HG03439 (cell line): Measurements from ENCODE around the gene GABBR2.

ENCODE experiments used
- ATAC-seq: cut with Tn5 transposase; IDR thresholded peaks from one replicate; pipeline ENCODE4 v1.9.1; 2021; ENCODE audit warnings: mild to moderate bottlenecking, moderate library complexity; ENCODE audit not compliant: unreplicated experiment

GABBR2 gene

DNA sequence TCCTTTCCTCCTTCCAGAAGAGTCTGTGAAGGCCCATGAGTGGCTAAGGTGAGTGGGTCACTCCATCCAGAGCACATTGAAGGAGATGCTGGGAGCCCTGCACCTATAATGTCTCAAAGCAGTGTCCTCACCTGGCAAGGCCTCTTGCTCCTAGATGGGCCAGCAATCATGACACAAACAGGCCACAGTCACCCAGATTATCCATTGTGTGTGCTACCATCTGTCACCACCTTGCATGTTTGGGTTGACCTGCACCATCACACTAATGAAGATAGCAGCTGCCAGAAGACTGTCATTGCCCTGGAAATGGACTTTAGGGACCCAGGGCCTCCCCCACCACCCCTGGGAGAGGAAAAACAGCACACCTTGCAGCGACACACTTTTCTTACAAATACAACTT is 69.6 kb downstream of the GABBR2 start:
- ATAC-seq = no peak

DNA sequence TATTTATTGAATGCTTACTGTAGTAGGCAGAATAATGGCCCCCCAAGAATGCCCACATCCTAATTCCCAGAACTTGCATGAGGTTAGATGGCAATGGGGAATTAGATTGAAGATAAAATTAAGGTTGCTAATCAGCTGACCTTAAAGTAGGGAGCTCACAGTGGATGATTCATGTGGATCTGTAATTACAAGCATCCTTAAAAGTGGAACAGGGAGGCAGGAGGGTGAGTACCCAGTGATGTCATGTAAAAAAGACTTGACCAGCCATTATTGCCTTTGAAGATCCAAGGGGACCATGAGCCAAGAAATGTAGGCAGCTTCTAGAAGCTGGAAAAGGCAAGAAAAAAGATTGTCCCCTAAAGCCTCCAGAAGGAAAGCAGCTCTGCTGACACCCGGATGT is 71.4 kb downstream of the GABBR2 start:
- no peak for ATAC-seq

DNA sequence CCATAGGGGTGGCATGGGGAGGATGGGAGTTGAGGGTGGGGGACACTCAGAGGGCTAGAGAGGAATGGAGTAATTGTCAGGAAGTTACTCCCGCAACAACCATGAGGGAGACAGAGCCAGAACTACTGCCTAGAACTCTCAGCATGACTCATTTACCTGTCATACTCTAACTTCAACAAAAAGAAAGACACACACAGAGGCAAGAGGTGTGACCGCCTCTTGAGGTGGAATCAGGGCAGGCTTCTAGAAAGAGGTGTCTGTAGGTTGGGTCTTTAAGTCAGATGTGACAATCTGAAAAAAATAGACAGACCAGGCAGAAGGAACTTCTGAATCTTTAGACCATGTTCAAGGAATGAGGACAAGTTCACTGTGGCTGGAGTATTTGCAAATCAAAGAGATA is 73.4 kb downstream of the GABBR2 start:
- no peak for ATAC-seq

DNA sequence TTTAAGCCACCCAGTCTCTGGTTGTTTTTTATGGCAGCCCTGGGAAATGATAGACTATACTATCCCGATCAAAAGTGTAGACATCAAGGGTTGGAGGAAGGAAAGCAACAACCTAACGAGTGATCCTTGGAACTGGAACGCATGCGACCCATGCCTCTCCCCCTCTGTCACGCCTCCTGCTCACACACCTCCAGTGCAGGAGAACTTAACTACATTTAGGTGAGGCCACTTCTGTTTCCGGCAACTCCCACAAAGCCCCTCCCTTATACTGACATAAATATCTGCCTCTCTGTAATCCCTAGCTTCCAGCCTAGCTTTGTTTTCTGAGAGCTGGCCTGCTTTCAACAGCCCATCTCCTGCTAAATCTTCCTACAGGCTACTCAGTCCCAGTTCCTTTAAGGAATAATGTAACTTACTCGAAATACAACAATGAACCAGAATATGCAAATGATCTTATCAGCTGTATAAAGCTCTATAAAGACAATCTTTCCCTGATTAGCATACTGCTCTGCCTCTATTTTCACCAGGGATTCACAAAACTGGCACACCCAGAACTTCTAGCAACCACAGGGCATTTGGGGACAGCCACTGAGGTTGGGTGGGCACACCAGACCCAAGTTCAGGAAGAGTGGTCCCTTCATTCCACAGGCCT is 73.9 kb downstream of the GABBR2 start:
- ATAC-seq = no peak

DNA sequence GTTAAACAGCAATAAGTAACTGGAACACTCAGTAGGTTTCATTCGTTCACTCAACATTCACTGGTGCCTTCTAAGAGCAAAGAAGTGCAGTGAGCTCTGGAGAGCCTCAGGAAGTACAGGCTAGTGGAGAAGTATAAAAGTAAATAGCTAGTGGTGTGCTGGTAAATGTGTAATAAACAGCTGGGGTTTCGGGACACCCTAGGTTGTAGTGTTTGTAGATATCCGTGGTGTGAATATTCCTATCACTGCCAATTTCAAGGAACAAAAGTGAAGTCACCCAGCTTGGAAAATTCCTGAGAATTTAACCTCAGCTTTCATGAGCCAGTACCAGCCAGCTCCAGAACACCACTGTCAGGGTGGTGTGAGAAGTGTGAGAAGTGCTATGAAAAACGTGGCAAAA is 75.9 kb downstream of the GABBR2 start:
- no peak for ATAC-seq

DNA sequence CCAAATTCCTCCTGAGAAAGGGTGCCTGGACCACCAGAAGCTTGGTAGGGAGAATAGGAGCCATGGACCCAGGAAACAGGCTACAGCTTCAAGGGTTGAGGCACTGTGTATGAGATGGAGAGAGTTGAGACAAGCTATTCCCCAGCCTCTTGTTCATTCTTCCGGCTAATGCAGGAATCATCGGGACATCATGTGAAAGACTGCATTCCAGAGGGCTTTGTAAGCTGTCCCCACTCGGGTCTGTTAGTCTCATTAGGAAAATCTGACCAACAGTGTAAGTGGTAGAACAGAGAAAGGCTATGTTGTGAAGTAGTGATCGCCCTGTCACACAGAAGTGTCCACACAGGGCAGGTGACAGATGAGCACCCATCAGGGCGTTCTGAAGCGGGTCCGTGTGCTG is 81.4 kb downstream of the GABBR2 start:
- ATAC-seq = no peak

DNA sequence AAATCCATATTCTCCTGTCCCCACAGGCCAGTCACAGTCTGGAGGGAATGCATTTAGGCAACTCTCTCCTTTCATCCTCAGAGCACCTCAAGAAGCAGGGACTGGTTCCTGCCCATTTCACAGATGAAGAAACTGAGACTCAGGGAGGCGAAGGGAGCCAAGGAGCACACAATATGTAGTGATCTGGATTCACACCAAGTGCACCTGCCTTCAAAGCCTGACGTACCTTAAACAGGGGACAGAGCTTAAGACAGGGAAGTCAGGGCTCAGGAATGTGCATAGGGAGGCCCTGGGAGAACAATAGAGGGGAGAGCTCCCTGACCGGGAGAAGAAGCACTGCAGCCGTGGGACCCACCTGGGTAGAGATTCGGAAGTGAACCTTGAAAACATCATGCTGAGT is 83.0 kb downstream of the GABBR2 start:
- no peak for ATAC-seq

DNA sequence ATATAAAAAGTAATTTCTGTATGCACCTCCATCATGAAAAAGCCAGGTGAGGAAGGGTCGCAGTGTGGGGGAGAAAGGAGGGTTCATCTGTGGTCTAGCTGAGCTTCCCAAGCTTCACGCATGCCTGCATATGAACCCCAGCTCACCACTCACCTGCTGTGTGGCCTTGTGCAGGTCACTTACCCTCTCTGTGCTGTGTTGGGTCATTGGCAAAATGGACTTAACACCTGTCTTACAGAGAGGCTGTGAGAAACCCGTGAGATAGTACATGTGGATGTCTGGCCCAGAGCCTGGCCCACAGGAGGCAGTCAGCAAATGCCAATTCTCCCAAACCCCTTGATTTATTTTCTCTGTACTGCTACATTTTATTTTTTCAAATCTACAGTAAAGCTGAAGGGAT is 88.9 kb downstream of the GABBR2 start:
- ATAC-seq = no peak

DNA sequence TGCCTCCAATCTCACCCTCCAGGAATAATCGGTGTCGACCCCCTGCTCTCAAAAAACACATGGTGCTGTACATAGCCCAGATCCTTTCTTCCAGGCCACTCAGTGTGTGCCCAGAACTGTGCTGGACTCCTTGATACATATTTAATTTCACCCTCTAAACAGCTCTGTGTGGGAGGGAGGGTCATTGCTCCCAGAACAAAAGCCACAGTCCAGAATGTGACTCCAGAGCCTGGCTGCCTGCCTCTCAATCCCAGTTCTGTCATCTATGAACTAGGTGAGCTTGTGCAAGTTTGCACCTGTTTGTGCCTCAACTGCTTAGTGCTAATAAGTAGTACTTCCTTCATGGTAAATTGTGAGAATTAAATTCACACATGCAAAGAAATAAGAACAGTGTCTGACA is 93.1 kb downstream of the GABBR2 start:
- ATAC-seq = no peak

DNA sequence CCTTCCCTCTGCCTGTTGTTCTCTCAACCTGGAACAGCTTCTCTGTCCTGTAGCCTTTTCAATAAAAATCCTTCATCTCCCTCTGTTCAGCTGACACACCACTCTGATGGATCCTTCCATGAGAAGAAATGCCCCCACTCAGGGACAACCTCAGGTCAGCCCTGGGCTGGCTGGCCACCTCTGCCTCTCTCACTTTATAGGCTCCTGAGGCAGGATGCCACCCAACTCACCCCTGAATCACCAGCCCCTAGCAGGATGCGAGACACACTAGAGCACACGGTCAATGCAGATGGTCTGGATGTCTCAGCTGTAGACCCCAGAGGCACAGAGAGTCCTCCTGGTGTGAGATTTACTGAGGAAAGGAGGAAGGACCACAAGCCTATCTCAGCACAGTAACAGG is 93.8 kb downstream of the GABBR2 start:
- ATAC-seq = no peak

DNA sequence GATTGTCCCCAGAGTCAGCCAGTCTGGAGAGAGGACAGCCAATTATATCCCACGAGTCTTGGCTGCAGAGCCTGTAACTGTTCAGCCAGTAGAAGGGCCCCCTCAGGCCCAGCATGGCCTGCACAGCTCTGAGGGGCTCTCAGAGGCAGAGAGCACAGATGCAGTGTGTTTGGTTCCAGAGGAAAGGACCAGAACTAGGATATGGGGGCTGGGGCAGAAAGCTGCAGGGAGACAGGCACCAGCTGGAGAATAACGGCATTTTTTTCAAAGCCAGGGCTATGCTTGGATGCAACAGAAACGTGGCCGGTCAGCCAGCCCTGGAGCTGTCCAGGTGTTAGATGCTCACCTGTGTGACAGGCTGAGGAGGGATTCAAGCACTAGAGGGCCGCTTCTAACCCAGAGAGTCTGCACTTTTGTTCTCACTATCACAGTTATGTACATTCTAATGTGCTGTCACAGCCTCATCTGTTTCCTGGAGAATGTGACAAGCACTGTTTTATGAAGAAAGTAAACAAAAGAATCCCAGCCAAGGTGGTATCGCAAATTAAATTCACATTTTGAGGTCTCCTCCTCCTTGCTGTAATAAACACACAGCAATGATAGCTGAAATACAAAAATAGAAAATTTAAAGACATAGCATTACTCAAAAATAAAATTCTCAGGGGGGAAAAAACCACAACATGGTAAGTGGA is 96.5 kb downstream of the GABBR2 start:
- ATAC-seq = no peak

DNA sequence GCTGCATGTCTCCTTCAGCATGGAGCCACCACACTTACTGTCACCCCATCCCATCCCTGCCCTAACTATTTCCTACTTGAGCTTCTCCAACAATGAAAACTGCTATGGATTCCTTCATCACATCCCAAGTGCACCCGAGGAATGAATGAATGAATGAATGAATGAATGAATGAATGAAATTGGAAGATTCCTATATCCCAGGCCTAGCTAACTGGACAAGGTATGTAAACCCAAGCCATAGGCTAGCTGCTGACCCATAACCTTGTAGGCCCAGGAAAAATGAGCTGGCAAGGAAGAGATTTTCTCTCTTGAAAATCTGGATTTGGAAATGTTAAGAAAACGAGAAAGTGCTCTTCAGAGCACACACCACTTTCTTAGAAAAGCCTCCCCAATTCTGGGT is 97.4 kb downstream of the GABBR2 start:
- ATAC-seq = no peak

DNA sequence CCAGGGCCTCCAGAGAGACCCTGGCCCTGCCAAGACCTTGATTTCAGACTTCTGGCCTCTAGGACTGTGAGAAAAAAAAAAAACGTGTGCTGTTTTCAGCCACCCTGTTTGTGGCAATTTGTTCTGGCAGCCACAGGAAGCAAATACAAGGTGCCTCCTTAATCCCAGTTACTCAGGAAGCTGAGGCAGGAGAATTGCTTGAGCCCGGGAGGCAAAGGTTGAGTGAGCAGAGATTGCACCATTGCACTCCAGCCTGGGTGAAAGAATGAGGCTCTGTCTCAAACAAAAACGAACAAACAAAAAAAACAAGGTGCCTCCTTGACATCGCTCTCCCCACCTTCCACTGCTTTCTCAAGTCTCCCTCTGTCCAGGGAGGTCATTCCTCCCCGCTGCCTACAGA is 98.0 kb downstream of the GABBR2 start:
- no peak for ATAC-seq

DNA sequence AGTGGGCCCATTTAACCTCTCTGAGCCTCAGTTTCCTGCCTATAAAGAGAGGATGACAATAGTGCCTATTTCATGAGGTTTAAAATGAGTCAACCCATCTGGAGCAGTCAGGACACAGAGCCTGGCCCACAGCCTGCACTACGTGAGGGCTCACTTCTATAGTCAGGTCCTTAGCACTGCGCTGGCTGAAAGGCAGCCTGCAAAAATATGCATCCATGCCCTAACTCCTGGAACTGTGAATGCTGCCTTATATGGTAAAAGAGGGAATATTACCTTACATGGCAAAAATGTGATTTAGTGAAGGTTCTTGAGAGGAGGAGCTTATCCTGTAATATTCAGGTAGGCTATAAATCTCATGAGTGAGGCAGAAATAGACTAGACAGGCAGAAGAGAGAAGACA is 98.5 kb downstream of the GABBR2 start:
- no peak for ATAC-seq

DNA sequence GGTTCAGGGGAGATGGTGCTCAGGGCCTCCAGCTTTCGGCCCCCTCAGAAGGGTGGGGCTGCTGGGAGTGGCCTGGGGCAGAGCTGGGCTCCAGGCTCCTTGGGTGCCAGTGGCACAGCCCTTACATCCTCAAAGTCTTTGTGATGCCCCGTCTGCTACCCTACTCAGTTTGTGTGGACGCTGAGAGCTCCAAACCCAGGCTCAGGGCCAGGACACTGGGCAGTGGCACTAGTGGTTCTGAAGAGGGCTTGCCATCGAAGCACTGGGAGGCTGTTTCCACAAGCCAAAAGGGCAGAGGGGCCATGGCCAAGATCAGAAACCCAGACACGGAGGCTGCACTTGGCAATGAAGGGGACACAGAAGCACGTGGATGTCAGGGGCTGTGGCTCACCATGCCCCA is 99.1 kb downstream of the GABBR2 start:
- no peak for ATAC-seq

DNA sequence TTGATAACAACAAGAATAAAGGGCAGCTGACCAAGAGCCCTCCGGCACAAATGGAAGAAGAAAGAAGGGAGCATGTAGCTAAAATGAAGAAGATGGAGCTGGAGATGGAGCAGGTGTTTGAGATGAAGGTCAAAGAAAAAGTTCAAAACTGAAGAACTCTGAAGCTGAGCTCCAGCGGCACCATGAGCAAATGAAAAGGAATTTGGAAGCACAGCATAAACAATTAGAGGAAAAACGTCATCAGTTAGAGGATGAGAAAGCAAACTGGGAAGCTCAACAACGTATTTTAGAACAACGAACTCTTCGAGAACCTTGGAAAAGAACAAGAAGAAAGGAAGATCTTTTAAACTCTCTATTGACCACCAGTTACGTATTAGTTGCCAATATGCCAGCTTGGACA is 100.9 kb downstream of the GABBR2 start:
- ATAC-seq = no peak

DNA sequence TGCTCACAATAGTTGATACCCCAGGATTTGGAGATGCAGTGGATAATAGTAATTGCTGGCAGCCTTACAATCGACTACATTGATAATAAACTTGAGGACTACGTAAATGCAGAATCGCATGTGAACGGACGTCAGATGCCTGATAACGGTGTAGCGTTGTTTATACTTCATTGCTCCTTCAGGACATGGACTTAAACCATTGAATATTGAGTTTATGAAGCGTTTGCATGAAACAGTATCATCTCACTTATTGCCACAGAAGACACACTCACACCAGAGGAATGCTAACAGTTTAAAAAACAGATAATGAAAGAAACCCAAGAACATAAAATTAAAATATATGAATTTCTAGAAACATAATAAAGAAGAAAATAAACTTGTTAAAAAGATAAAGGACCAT is 101.6 kb downstream of the GABBR2 start:
- ATAC-seq = no peak

DNA sequence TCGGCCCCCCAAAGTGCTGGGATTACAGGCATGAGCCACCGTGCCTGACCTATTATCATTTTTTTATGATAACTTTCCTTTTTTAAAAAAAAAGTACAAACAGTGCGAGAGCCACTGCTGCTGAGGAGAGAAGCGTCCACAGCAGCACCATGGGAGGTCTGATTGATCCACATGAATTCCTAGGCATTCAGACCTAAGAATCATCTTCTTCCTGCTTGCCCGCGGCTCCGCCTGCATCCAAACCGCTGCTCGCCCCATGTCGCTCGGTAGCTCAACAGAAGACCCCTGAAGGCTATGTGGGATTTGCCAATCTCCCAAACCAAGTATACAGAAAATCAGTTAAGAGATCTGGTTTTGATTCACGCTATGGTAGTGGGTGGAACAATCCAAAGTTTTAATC is 102.0 kb downstream of the GABBR2 start:
- no peak for ATAC-seq

DNA sequence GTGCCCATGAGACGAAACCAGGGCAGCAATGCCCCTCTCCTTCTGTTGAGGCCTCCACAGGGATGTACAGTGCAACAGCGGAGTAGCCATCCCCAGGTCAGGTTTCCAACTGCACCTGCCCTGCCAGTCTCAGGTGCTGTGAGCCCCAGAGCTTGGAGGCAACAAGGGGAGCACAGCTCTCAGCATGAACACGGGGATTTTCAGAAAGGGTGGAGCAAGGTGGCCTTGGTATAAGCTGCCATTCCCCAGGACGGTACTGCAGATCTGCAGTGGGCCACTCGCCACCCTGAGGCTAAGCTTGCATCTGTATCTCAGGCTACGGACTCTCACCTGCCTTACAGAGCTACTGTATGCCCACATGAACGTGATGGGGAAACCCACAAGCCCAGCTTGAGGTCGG is 103.6 kb downstream of the GABBR2 start:
- no peak for ATAC-seq

DNA sequence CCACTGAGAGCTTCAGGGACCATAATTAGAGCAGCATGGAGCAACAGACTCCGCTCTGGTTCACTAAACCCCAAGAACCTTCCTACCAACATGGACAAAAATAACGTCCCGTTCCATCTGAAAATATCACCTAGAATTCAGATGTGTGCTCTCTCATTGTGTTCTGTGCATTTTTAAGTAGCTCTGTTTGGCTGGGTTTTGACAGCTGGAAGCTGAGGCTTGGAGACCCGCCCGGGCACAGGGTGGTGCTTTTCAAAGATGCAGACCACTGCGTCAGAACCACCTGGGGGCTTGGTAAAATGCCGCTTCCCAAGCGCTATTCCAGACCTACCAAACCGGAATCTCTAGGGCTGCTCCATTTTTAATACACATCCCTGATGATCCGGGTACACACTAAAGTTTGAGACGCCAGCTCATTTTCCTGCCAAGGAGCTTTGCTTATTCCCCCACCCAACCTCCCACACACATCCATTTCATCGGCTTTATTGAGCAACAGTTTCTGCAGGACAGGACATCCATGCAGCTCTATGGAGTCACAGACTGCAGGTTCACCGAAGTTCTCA is 104.8 kb downstream of the GABBR2 start:
- no peak for ATAC-seq

DNA sequence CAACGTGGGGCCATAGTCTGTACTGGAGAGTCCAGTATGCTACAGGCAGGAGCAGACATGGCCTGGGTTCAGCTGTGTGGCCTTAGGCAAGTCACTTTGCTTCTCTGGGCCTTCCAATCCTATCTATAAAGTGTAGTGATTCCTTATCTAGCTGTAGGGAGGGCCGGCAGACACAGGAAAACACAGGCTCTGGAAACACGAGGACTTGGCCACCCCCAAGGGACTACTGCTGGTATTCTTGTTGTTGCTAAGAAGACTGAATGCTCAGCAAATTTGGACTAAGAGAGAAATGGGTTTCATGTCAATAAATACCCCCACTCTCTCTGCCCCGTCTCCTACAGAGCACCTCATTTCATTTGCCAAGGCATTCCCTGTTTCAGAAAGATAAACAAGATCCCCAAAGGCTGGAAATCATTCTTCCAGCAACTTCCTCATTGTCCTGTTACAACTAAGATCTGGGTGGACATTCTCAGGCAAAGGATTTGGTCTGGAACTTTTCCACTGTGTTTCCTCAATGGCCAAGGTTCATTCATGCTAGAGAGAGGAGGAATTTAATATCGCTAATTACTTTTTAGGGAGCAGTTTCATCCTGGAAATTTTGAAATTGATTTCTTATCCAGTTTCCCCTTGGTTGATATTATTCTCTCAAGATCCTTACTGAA is 105.8 kb downstream of the GABBR2 start:
- ATAC-seq = no peak

DNA sequence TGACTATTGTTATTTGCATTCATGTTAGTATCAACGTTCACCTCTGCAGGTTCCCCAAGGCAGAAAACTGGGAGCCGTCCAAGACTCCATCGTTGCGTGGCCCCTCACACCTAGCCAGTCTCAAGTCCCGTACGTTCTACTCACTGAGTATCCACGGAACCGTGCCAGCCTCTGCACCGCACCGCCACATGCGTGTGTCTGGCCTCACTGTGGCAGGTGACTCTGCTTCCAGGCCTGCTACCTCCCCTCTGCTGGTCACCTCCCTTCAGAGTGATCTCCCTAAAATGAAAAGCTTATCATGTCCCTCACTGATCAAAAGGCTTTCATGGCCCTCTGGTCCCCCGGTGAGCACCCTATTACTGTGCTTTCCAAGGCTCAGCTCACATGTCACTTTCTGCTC is 108.1 kb downstream of the GABBR2 start:
- no peak for ATAC-seq
